Right lobe of liver (tissue), 6 donors: ENCODE results near the gene OGFOD3. TPM values are rescaled to one million over a fixed set of nuclear protein-coding genes. Genes with fewer than 3 reads are reported as not detected.

Experiments
- ATAC-seq, 4 donors: fragments of 200-7000 bp; cut with Tn5 transposase; one replicate each; pipeline ENCODE4 v1.9.1; 2020; ENCODE audit warnings: mild to moderate bottlenecking in 4 of 4, moderate library complexity in 4 of 4
- DNase-seq, 3 donors: peaks; one replicate each; pipeline ENCODE4 v3.0.0-alpha.2; 2020
- H3K27ac ChIP-seq, 3 donors: fragments of 200-600 bp; one replicate each; pipeline ENCODE4 v1.8.0; 2022
- H3K27me3 ChIP-seq, 2 donors: fragments of 200-600 bp; one replicate each; pipeline ENCODE4 v1.8.0; 2022
- H3K36me3 ChIP-seq, 4 donors: fragments of 200-600 bp; sonication (generic) in 1 of 4; one replicate each; pipeline versions ENCODE4 v1.5.1 to v1.8.0; 2017 to 2022; ENCODE audit warnings: control low read depth in 1 of 4
- H3K4me1 ChIP-seq, 4 donors: fragments of 200-600 bp; sonication (generic) in 1 of 4; one replicate each; pipeline versions ENCODE4 v1.5.1 to v1.8.0; 2017 to 2022; ENCODE audit warnings: control low read depth in 1 of 4
- H3K4me3 ChIP-seq, 3 donors: fragments of 200-600 bp; one replicate each; pipeline ENCODE4 v1.8.0; 2022
- H3K9me3 ChIP-seq, 4 donors: fragments of 200-600 bp; sonication (generic) in 1 of 4; one replicate each; pipeline versions ENCODE4 v1.5.1 to v1.8.0; 2017 to 2022; ENCODE audit warnings: control low read depth in 1 of 4
- CTCF ChIP-seq, 4 donors: fragments of 200-600 bp in 3 of 4; fragments of 450-650 bp in 1 of 4; IDR thresholded peaks; one replicate each; pipeline versions ENCODE4 v1.5.1 to v1.8.0; 2016 to 2022; ENCODE audit warnings: antibody characterized with exemption in 4 of 4, mild to moderate bottlenecking in 2 of 4
- POLR2A ChIP-seq: fragments of 450-650 bp; IDR thresholded peaks from one replicate; pipeline ENCODE4 v1.6.1; 2017; ENCODE audit warnings: antibody characterized with exemption, mild to moderate bottlenecking
- WGBS: methylation state at CpG from one replicate; pipeline ENCODE4 v1.1.6; 2018; ENCODE audit warnings: low coverage, low lambda C conversion rate; ENCODE audit not compliant: insufficient coverage; ENCODE audit errors: missing lambda C conversion rate; 5-methylcytosine and 5-hydroxymethylcytosine counted together
- intact Hi-C, 2 donors: fragments of 100-400 bp; cut with DNase I; formaldehyde crosslinking; loops; one replicate each; pipeline versions ENCODE4 v1.11.2 to v1.14.1; 2022
- total RNA-seq, 6 experiments: library from RNA; depleted of rRNA in 2 of 6; stranded (reverse); fragments of >200 nt in 2 of 6; fragmentation: NEBNext Ultra II Directional in 3 of 6; extraction: Animal tissue kit (Norgen Biotek cat#: 25700) in 3 of 6; gene quantifications; one replicate each; pipeline versions ENCODE4 v1.1.0 to v1.2.4, GENCODE V29; 2016 to 2023
- donor health status: DM: no; HTN: yes; CAD: no.
- donor health status: DM: no; HTN: no; CAD: no.
- donor health status: DM: no; HTN: no; CAD: no.
- donor health status: DM: no; HTN: yes; CAD: no.
- donor health status: DM: no; HTN: yes; CAD: no.

OGFOD3 gene
- total RNA-seq, 6 experiments from 2014 or later, result 13.5 to 23.4 (median 16.2) TPM

- 52% methylated on average over 16 of the region's 41 CpGs for WGBS
- intact Hi-C loops, result no loop called here
- Histone ChIP-seq H3K4me1 (peaks cover 0 to 16% (median 0%) of the 10 kb centered on the region in 4 donors), H3K4me3 (no peak overlapping the region), H3K9me3 (no peaks in the 10 kb centered on the region), H3K27me3 (peaks cover 6 to 7% of the 10 kb centered on the region in 2 donors), H3K27ac (no peak overlapping the region), H3K36me3 (no peaks in the 10 kb centered on the region)
- no peak for TF ChIP-seq POLR2A
- no peak for TF ChIP-seq CTCF (IDR thresholded peaks at IDR 0.05)
- DNase-seq (no peak), ATAC-seq (no peak)
Measured at GRCh38 chr17:82372249-82373071, 45.9 kb downstream of the OGFOD3 start.

- no peak for TF ChIP-seq CTCF (IDR thresholded peaks at IDR 0.05)
- TF ChIP-seq POLR2A, result no peak
- ATAC-seq, result no peak
- no CpG with 5 or more reads among the region's 109 CpGs for WGBS
- peak within 1 kb of the TSS; percentile 24 to 31 (median 26) for H3K4me3 ChIP-seq
- H3K36me3 ChIP-seq, result no peaks in the 10 kb centered on the region
- intact Hi-C loops, result no loop called here
- H3K9me3 ChIP-seq, result no peaks in the 10 kb centered on the region
- peaks cover 0 to 16% (median 0%) of the 10 kb centered on the region in 4 donors for H3K4me1 ChIP-seq
- no peak within 1 kb of the TSS for H3K27ac ChIP-seq
- DNase-seq, result no peak
- peaks cover 6 to 7% of the 10 kb centered on the region in 2 donors for H3K27me3 ChIP-seq
Measured at GRCh38 chr17:82371333-82372248, 46.8 kb downstream of the OGFOD3 start, which contains the start of gene UTS2R. TSS of gene UTS2R (plus strand) at chr17:82371765. CDS start at chr17:82374325, 2,560 bp downstream.

- peaks cover 6 to 7% of the 10 kb centered on the region in 2 donors for H3K27me3 ChIP-seq
- ATAC-seq (peak; percentile 72 to 85 (median 76)), DNase-seq (no peak)
- whole genome bisulfite sequencing, result 19% methylated on average over 9 of the region's 38 CpGs
- intact Hi-C loops, result no loop called here
- H3K4me3 ChIP-seq, result peak overlapping the region; percentile 24 to 31 (median 26)
- H3K36me3 ChIP-seq, result no peaks in the 10 kb centered on the region
- no peak for TF ChIP-seq CTCF (IDR thresholded peaks at IDR 0.05)
- TF ChIP-seq POLR2A, result no peak
- peaks cover 0 to 16% (median 0%) of the 10 kb centered on the region in 4 donors for H3K4me1 ChIP-seq
- no peak overlapping the region for H3K27ac ChIP-seq
- no peaks in the 10 kb centered on the region for H3K9me3 ChIP-seq
Measured at GRCh38 chr17:82370471-82371332, 47.7 kb downstream of the OGFOD3 start.

- 90% methylated on average over 3 of the region's 7 CpGs for WGBS
- Histone ChIP-seq H3K27me3 (peaks cover 6 to 7% of the 10 kb centered on the region in 2 donors), H3K9me3 (no peaks in the 10 kb centered on the region), H3K4me3 (no peak overlapping the region), H3K4me1 (peaks cover 0 to 16% (median 0%) of the 10 kb centered on the region in 4 donors), H3K36me3 (no peaks in the 10 kb centered on the region), H3K27ac (no peak overlapping the region)
- DNase-seq, result no peak
- TF ChIP-seq POLR2A, result no peak
- TF ChIP-seq CTCF (IDR thresholded peaks at IDR 0.05), result no peak
- ATAC-seq, result no peak
- intact Hi-C loops, result no loop called here
Measured at GRCh38 chr17:82369211-82369610, 49.2 kb downstream of the OGFOD3 start.
